Upper lobe of left lung (tissue), 4 donors: ENCODE data around the gene MYCBPAP.

Experiments
- CTCF ChIP-seq, 6 experiments: fragments of 450-650 bp in 4 of 6; fragments of 200-600 bp in 2 of 6; sonication (generic) in 2 of 6; IDR thresholded peaks; one replicate each; pipeline ENCODE4 v1.5.1; 2016 to 2019; ENCODE audit warnings: antibody characterized with exemption in 6 of 6
- EP300 ChIP-seq, 4 donors: sonication (generic); formaldehyde crosslinking; IDR thresholded peaks; one replicate each; pipeline ENCODE4 v1.5.1; 2017; ENCODE audit warnings: antibody characterized with exemption in 4 of 4, control low read depth in 2 of 4
- POLR2A ChIP-seq, 4 donors: fragments of 450-650 bp; IDR thresholded peaks; one replicate each; pipeline ENCODE4 v1.5.1; 2016 to 2017; ENCODE audit warnings: antibody characterized with exemption in 4 of 4, mild to moderate bottlenecking in 2 of 4

- TF ChIP-seq CTCF (IDR thresholded peaks at IDR 0.05) (peak in 2 of 6 experiments; percentile 33 to 45), POLR2A (IDR thresholded peaks at IDR 0.05) (peak in 2 of 4 donors; percentile 36 to 72), EP300 (IDR thresholded peaks at IDR 0.05) (no peak)
Measured at GRCh38 chr17:50541716-50542688, 33.8 kb downstream of the MYCBPAP start.
